ENCODE measurements around the gene MEA1. TPM values are rescaled to one million over a fixed set of nuclear protein-coding genes. Genes with fewer than 3 reads are reported as not detected.

The MEA1 gene
- total and polyA plus RNA-seq, 2 experiments from 2014 or later, result 70.5 to 205 TPM

DNA sequence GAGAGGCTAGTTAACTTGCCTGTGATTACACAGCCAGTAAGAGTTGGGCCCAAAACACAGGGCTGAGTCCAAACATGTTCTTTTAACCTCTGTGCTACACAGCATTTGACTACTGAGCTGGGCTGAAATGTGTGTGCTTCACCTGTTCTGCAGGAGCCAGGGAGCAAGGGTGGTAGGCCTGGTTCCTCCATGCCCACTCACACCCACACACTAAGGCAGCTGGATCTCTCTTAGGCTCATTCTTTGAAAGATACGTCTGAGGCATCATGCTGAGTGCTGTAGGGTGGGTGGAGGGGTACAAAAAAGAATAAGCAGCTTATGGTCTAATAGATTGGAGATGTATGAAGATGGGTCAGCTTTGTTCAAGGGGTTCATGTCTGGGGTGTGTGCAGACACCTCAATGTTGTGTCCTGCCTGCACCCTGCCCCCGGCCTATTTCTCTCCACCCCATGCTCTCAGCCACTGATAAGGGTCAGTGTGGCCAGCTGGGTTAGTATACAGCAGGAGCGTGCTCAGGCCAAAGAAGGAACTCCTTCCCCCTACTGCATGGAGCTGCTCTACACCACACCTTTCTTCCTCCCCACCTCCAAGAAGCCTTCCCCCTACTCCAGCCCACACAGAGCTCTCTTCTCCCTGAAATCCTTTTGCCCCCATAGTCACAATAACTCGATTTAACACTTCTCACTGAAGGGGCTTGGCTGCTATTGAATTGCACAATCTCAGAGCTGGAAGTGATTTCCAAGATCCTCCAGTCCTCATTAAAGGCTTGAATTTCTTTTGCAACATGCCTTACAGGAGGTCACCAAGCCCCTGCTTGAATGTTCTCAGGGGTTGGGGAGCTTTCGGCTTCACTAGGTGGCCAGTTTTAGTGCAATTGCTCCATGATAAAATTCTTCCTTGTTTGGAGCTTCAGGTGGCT lies 26.0 kb downstream of the MEA1 start:
- Histone ChIP-seq H3K27me3 (ENCODE audit: insufficient read depth) (no peaks in the 10 kb centered on the region), H3F3A (replicated peaks; ENCODE audit: low read depth) (0 out of 2 replicates have a peak, but pooled peaks cover 4% of the 10 kb centered on the region), H3K9me2 (ENCODE audit: insufficient read depth) (no peaks in the 10 kb centered on the region), H2AFZ (no peak overlapping the region), H4K20me1 (replicated peaks; ENCODE audit: insufficient read depth) (peaks cover 14% of the 10 kb centered on the region), H3K27ac (ENCODE audit: low read depth) (no peak overlapping the region), H3K36me3 (ENCODE audit: insufficient read depth) (0 out of 2 replicates have a peak, but pooled peaks cover 5% of the 10 kb centered on the region), H3K4me1 (ENCODE audit: insufficient read depth) (peaks cover 9% of the 10 kb centered on the region; the same call in 1 of the 2 replicates), H3K4me3 (no peak overlapping the region), H3K79me2 (replicated peaks; ENCODE audit: insufficient read depth) (peaks cover 17% of the 10 kb centered on the region), H3K4me2 (no peak overlapping the region)
- Mint-ChIP-seq H3K9me3 (no peaks in the 10 kb centered on the region), H3K27me3 (ENCODE audit: insufficient read depth, low read depth, poor library complexity) (peaks cover 8% of the 10 kb centered on the region), H3K36me3 (ENCODE audit: low read depth) (peaks cover 17% of the 10 kb centered on the region; the same call in 2 of the 3 replicates), H3K4me3 (no peak overlapping the region), H3K4me1 (peaks cover 18% of the 10 kb centered on the region), H3K27ac (peak overlapping the region; percentile 14; the same call in 1 of the 2 replicates)
- TF ChIP-seq EZH2 (IDR thresholded peaks at IDR 0.05; ENCODE audit: low read depth, unreplicated experiment) (no peak), JUNB (IDR thresholded peaks at IDR 0.05; ENCODE audit: unreplicated experiment) (no peak)
- DNase-seq (ENCODE audit: low spot score), result no peak
- no peak for ATAC-seq

DNA sequence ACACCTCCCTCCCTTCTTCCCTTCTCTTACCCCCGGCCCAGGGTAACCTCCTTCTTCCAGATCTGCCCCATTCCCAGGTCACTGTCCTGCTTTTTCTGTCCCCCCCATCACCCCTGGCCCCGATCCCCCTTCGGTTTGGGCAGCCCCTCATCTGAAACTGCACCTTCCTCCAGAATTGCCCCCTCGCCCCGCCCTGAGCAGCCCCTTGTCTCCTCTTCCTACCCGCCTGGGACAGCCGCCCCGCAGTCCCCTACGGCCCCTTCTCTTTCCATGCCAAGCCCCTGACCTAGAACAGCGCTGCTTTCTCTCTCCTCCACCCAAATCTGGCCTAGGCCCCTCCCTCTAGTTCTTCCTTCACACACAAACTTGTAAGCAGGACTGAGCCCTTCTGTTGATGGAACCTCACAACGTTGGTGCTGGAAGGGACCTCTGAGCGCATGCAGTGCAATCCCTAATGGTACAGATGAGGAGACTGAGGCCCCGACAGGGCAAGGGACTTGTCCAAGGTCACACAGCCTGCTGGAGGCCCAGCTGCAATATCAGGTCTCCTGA lies 28.7 kb downstream of the MEA1 start:
- peak; percentile 44 for ATAC-seq
- H3K27me3 Mint-ChIP-seq (ENCODE audit: insufficient read depth, low read depth, poor library complexity), result peaks cover 10% of the 10 kb centered on the region
- no peak overlapping the region for H3K27ac Mint-ChIP-seq
- Histone ChIP-seq H3K9me2 (ENCODE audit: insufficient read depth) (no peaks in the 10 kb centered on the region), H3K4me1 (ENCODE audit: insufficient read depth) (peaks cover 10% of the 10 kb centered on the region), H3K4me3 (peak overlapping the region; percentile 73), H3K27me3 (ENCODE audit: insufficient read depth) (no peaks in the 10 kb centered on the region), H3K27ac (ENCODE audit: low read depth) (no peak overlapping the region), H3F3A (replicated peaks; ENCODE audit: low read depth) (0 out of 2 replicates have a peak, but pooled peaks cover 9% of the 10 kb centered on the region), H3K36me3 (ENCODE audit: insufficient read depth) (0 out of 2 replicates have a peak, but pooled peaks cover 5% of the 10 kb centered on the region), H3K79me2 (replicated peaks; ENCODE audit: insufficient read depth) (peaks cover 17% of the 10 kb centered on the region), H3K4me2 (peak overlapping the region; percentile 88), H2AFZ (no peak overlapping the region; the same call in 1 of the 2 replicates), H4K20me1 (replicated peaks; ENCODE audit: insufficient read depth) (peaks cover 5% of the 10 kb centered on the region; the same call in 1 of the 2 replicates)
- H3K9me3 Mint-ChIP-seq, result no peaks in the 10 kb centered on the region
- H3K4me1 Mint-ChIP-seq, result peaks cover 18% of the 10 kb centered on the region
- peak; percentile 65 for DNase-seq (ENCODE audit: low spot score)
- peak overlapping the region; percentile 88 for H3K4me3 Mint-ChIP-seq
- peaks cover 11% of the 10 kb centered on the region; the same call in 2 of the 3 replicates for H3K36me3 Mint-ChIP-seq (ENCODE audit: low read depth)
- TF ChIP-seq STAT1 (IDR thresholded peaks at IDR 0.05; ENCODE audit: unreplicated experiment) (no peak), CREB1 (CRISPR knock-in tag; IDR thresholded peaks at IDR 0.05; ENCODE audit: low read depth) (no peak), POLR2AphosphoS5 (IDR thresholded peaks at IDR 0.05; ENCODE audit: low read depth) (no peak), EZH2phosphoT487 (IDR thresholded peaks at IDR 0.05; ENCODE audit: unreplicated experiment) (no peak)
- TF ChIP-seq, protein P1, sequence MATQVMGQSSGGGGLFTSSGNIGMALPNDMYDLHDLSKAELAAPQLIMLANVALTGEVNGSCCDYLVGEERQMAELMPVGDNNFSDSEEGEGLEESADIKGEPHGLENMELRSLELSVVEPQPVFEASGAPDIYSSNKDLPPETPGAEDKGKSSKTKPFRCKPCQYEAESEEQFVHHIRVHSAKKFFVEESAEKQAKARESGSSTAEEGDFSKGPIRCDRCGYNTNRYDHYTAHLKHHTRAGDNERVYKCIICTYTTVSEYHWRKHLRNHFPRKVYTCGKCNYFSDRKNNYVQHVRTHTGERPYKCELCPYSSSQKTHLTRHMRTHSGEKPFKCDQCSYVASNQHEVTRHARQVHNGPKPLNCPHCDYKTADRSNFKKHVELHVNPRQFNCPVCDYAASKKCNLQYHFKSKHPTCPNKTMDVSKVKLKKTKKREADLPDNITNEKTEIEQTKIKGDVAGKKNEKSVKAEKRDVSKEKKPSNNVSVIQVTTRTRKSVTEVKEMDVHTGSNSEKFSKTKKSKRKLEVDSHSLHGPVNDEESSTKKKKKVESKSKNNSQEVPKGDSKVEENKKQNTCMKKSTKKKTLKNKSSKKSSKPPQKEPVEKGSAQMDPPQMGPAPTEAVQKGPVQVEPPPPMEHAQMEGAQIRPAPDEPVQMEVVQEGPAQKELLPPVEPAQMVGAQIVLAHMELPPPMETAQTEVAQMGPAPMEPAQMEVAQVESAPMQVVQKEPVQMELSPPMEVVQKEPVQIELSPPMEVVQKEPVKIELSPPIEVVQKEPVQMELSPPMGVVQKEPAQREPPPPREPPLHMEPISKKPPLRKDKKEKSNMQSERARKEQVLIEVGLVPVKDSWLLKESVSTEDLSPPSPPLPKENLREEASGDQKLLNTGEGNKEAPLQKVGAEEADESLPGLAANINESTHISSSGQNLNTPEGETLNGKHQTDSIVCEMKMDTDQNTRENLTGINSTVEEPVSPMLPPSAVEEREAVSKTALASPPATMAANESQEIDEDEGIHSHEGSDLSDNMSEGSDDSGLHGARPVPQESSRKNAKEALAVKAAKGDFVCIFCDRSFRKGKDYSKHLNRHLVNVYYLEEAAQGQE (IDR thresholded peaks at IDR 0.05; ENCODE audit: unreplicated experiment), result no peak
- TF ChIP-seq, protein P2, sequence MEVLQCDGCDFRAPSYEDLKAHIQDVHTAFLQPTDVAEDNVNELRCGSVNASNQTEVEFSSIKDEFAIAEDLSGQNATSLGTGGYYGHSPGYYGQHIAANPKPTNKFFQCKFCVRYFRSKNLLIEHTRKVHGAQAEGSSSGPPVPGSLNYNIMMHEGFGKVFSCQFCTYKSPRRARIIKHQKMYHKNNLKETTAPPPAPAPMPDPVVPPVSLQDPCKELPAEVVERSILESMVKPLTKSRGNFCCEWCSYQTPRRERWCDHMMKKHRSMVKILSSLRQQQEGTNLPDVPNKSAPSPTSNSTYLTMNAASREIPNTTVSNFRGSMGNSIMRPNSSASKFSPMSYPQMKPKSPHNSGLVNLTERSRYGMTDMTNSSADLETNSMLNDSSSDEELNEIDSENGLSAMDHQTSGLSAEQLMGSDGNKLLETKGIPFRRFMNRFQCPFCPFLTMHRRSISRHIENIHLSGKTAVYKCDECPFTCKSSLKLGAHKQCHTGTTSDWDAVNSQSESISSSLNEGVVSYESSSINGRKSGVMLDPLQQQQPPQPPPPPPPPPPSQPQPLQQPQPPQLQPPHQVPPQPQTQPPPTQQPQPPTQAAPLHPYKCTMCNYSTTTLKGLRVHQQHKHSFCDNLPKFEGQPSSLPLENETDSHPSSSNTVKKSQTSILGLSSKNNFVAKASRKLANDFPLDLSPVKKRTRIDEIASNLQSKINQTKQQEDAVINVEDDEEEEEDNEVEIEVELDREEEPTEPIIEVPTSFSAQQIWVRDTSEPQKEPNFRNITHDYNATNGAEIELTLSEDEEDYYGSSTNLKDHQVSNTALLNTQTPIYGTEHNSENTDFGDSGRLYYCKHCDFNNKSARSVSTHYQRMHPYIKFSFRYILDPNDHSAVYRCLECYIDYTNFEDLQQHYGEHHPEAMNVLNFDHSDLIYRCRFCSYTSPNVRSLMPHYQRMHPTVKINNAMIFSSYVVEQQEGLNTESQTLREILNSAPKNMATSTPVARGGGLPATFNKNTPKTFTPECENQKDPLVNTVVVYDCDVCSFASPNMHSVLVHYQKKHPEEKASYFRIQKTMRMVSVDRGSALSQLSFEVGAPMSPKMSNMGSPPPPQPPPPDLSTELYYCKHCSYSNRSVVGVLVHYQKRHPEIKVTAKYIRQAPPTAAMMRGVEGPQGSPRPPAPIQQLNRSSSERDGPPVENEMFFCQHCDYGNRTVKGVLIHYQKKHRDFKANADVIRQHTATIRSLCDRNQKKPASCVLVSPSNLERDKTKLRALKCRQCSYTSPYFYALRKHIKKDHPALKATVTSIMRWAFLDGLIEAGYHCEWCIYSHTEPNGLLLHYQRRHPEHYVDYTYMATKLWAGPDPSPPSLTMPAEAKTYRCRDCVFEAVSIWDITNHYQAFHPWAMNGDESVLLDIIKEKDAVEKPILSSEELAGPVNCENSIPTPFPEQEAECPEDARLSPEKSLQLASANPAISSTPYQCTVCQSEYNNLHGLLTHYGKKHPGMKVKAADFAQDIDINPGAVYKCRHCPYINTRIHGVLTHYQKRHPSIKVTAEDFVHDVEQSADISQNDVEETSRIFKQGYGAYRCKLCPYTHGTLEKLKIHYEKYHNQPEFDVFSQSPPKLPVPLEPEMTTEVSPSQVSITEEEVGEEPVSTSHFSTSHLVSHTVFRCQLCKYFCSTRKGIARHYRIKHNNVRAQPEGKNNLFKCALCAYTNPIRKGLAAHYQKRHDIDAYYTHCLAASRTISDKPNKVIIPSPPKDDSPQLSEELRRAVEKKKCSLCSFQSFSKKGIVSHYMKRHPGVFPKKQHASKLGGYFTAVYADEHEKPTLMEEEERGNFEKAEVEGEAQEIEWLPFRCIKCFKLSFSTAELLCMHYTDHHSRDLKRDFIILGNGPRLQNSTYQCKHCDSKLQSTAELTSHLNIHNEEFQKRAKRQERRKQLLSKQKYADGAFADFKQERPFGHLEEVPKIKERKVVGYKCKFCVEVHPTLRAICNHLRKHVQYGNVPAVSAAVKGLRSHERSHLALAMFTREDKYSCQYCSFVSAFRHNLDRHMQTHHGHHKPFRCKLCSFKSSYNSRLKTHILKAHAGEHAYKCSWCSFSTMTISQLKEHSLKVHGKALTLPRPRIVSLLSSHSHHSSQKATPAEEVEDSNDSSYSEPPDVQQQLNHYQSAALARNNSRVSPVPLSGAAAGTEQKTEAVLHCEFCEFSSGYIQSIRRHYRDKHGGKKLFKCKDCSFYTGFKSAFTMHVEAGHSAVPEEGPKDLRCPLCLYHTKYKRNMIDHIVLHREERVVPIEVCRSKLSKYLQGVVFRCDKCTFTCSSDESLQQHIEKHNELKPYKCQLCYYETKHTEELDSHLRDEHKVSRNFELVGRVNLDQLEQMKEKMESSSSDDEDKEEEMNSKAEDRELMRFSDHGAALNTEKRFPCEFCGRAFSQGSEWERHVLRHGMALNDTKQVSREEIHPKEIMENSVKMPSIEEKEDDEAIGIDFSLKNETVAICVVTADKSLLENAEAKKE (CRISPR knock-in tag; IDR thresholded peaks at IDR 0.05), result no peak
